DMS153 treated with DMSO at 0.1 percent for 48 hours (cell line): ENCODE results near the gene PLP2.
A peak's percentile ranks its signal among the peaks of the same experiment; 100 is the strongest.

Experiments used
- DNase-seq: peaks from one replicate; lab custom pipeline; 2025; ENCODE audit not compliant: unreplicated experiment; lab: John Stamatoyannopoulos, UW

Gene PLP2

DNA sequence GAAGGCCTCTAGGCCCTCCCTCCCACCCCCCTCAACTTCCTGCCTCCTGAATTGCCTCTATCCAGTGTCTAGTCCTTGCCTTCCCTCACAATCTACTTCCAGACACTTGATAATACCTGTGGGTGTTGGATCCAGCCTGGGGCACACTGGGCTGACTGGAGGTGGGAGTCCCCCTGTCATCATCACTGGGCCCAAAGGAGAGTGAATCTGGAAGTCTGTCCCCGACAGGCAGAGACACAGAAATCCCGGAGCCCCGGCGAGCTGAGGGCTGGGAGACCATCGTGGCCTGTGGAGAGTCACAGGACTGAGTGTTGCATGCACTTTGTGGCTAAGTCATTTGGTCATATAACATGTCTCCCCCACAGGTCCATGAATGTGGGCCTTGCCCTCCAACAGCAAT, 36.7 kb downstream of the PLP2 start:
- DNase-seq = no peak

DNA sequence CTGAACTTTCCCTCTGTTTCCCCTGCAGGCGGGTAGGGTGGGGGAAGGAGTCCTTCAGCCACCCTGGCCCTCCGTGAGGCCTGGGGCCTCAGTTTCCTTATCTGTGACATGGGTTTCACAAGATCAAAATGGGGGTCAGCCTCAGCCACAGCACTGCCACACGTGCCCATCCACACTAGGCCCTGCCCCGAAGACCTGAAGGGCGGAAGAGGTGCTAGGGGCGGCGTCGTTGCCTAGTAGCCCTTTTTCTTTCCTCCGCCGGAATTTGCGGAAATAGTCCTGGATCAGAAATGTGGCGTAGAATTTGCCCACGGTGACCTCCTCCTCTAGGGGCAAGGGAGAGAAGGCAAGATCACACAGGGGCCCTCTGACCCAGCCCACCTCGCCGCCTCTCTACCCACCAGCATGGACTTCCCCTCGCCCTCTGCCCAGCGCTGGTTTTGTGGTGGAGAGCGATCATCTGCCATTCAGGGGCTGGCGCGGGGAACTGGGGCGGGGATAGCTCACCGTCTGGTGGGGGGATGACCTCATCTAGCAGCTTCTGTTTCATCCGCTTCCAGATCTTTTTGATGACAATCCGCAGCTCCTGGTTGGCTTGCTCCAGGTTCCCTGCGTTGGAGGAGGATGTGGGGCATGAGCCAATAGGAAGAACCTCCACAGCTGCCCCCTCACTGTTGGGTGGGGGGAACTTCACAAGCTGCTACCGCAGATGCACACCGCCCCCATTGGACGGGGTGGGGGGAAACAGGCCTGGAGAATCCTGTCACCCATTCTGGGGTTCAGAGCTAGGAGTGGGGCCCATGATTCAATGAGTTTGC, 37.9 kb downstream of the PLP2 start:
- peak; percentile 9 for DNase-seq

DNA sequence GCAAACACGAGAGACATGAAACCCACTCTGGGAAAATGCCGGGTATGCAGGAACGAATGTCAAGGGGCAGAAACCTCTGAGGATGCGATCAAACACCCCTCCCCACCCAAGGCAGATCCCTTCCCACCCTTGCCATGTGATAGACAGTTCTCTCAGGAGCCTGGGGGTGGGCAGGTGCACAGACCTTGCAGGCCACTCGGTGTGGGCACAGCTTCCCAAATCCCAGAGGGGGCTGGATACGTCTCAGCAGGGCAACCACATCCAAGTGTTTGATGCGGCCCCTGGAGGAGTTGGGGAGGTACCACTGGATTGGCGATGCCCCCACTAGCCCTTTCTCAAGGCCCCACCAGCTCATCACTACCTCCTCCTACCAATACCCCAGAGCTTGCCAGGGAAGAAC, 38.7 kb downstream of the PLP2 start:
- no peak for DNase-seq

DNA sequence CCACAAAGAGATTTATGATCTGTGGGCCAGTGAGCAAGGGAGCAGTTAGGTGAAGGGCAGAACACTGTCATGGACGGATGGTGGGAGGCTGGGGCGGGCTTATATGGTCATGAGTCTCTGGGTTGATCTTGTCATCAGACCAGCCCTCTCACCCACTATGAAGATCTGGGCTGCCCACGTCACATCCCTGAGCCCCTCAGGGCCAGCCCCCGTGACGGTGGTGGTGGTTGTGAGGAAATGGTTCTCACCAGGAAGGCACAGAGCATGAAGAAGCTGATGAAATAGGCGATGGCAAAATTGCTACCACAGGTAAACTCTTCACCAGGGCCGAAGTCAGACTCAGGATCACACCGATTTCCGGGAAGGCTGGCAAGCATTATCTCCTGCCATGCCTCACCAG, 39.4 kb downstream of the PLP2 start:
- no peak for DNase-seq

DNA sequence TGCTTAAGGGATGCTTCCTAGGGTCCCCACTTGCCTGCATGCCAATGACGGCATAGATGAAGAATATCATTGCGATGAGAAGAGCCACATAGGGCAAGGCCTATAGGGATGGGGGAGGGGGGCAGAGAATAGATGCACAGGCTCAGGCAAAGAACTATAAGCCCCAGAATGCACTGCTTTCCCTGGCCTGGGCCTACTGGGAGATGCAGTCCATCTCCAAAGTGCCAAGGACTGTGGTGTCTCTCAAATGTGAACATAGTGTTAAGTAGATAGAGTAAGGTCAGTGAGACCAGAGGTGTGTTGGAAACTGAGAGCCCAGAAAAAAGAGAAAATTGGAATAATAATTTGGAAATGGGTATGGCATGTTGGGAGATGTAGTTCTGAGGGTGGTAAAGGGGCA, 40.5 kb downstream of the PLP2 start:
- DNase-seq = no peak

DNA sequence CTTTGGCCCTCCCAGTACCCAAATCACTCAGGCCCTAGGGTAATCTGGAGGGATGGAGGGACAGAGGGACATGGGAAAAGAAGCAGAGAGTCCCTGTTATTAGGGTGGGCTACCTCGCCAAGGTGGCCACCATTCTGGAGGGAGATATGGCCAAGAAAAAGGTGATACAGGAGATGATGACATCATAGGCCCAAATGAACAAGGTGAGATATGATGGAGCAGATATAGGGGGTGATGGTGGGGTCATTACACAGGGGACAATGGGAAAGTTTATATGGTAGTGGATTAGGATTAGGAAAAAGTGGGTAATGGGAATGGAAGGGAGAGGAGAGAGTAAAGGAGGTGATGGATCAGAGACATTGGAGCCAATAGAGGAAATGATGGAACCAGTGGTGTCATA, 41.2 kb downstream of the PLP2 start:
- no peak for DNase-seq

DNA sequence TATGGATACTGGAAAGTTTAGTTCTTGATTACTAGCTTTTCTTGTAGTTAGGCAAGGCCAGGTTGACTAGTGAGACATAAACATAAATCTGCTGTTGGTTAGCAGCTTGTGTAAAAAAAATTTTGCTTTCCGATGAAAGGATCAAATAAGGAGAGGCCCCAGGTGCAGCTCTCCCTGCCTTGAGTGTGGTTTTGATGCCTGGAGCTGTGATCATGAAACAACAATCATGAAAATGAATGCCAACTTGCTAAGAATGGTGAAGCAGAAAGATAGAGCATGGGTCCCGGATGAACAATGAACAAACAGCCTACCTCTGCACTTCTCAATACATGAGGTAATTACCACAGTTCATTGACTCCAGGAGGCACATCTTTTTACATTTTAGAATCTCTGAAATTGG, 42.7 kb downstream of the PLP2 start:
- no peak for DNase-seq

DNA sequence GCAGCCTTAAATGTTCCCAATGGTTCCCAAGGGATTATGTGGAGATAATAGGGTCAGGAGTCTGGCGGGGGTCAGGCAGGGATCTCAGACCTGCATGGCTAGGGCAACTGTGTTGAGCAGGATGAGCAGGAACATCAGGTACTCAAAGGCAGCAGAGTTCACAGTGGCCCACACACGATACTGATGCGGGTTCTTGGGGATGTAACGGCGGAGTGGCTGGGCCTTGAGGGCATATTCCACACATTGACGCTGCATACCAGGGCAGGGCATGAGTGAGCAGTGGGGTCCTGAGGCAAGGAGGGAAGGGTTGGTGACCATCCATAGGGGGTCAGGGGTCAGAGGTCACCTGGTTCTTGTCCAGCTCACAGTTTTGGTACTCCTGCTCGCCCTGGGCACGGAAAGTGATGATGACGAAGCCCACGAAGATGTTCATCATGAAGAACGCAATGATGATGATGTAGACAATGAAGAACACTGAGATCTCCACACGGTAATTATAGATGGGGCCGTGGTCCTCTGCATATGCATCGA, 43.4 kb downstream of the PLP2 start:
- no peak for DNase-seq

DNA sequence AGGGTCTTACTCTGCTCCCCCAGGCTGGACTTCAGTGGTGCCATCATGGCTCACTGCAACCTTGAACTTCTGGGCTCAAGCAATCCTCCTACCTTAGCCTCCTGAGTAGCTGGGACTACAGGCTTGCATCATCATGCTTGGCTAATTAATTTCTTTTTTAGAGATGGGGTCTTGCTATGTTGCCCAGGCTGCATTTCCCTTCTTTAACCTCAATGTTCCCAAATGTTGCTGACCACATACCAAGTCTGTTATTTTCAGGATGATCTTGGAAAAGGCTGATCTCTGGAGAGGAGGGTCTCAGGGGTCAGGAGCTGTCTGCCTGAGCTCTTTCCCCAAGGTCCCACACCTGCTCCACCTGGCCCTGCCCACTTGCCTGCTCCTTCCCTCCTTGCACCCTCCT, 48.4 kb downstream of the PLP2 start:
- no peak for DNase-seq

DNA sequence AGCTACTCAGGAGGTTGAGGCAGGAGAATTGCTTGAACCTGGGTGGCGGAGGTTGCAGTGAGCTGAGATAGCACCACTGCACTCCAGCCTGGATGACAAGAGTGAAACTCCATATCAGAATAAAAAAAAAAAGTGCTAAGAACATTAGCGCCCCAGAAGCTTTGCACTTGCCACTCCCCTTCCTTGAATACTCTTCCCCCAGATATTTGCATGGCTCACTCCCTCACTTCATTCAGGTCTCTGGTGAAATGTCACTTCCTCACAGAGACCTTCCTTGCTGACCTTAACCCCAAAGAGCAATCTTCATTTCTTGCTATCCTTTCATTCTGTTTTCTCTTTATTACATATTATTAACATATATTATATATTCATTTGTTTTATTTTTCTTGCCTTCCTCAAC, 50.2 kb downstream of the PLP2 start:
- no peak for DNase-seq
